Endothelial cell (in vitro differentiated cells): ENCODE measurements around the gene COX7A1. TPM values are rescaled to one million over a fixed set of nuclear protein-coding genes. Genes with fewer than 3 reads are reported as not detected.

Experiments used
- DNase-seq: peaks from one replicate; pipeline ENCODE4 v3.0.0; 2021; ENCODE audit warnings: low spot score
- H3K27ac Mint-ChIP-seq: one replicate; pipeline ENCODE4 v1.8.0; 2021; ENCODE audit warnings: mixed read lengths, inconsistent platforms; ENCODE audit not compliant: unreplicated experiment
- H3K27me3 Mint-ChIP-seq: one replicate; pipeline ENCODE4 v1.8.0; 2021; ENCODE audit warnings: mild to moderate bottlenecking, moderate library complexity, mixed read lengths, inconsistent platforms; ENCODE audit not compliant: unreplicated experiment
- H3K36me3 Mint-ChIP-seq: one replicate; pipeline ENCODE4 v1.8.0; 2021; ENCODE audit warnings: mild to moderate bottlenecking, low read depth, mixed read lengths, inconsistent platforms; ENCODE audit not compliant: unreplicated experiment
- H3K4me1 Mint-ChIP-seq: one replicate; pipeline ENCODE4 v1.8.0; 2021; ENCODE audit warnings: mild to moderate bottlenecking, mixed read lengths, inconsistent platforms; ENCODE audit not compliant: unreplicated experiment
- H3K4me3 Mint-ChIP-seq: one replicate; pipeline ENCODE4 v1.8.0; 2021; ENCODE audit warnings: mild to moderate bottlenecking, mixed read lengths, inconsistent platforms; ENCODE audit not compliant: unreplicated experiment
- H3K9me3 Mint-ChIP-seq: one replicate; pipeline ENCODE4 v1.8.0; 2021; ENCODE audit warnings: mixed read lengths, inconsistent platforms; ENCODE audit not compliant: unreplicated experiment
- CTCF ChIP-seq: fragments of 200-600 bp; sonication (generic); IDR thresholded peaks from one replicate; pipeline ENCODE4 v1.5.0; 2021; ENCODE audit warnings: antibody characterized with exemption; ENCODE audit not compliant: unreplicated experiment
- total RNA-seq: library from RNA; stranded (reverse); fragmentation: NEBNext Ultra II Directional; extraction: Animal tissue kit (Norgen Biotek cat#: 25700); gene quantifications from one replicate; pipeline ENCODE4 v1.2.1, GENCODE V29; 2021; ENCODE audit not compliant: unreplicated experiment

The COX7A1 gene
- total RNA-seq, 1 donor from 2014 or later = 5.2 TPM

GRCh38 chr19:36142496-36142895 is 9.8 kb downstream of the COX7A1 start:
- Mint-ChIP-seq H3K27me3 (peaks cover 14% of the 10 kb centered on the region), H3K4me1 (peaks cover 16% of the 10 kb centered on the region), H3K36me3 (peaks cover 46% of the 10 kb centered on the region), H3K27ac (no peak overlapping the region), H3K4me3 (peak overlapping the region; percentile 82), H3K9me3 (no peaks in the 10 kb centered on the region)
- no peak for DNase-seq
- TF ChIP-seq CTCF = no peak

- Mint-ChIP-seq H3K9me3 (no peaks in the 10 kb centered on the region), H3K4me3 (peak overlapping the region; percentile 99), H3K27me3 (peaks cover 10% of the 10 kb centered on the region), H3K27ac (peak overlapping the region; percentile 87), H3K4me1 (peaks cover 16% of the 10 kb centered on the region), H3K36me3 (peaks cover 44% of the 10 kb centered on the region)
- DNase-seq = no peak
- TF ChIP-seq CTCF = no peak
Observed at GRCh38 chr19:36142046-36142445, 10.2 kb downstream of the COX7A1 start.

GRCh38 chr19:36141039-36141927 is 11.0 kb downstream of the COX7A1 start:
- TF ChIP-seq CTCF = no peak
- peak overlapping the region; percentile 99 for H3K4me3 Mint-ChIP-seq
- H3K27me3 Mint-ChIP-seq = peaks cover 11% of the 10 kb centered on the region
- DNase-seq = peak; percentile 85
- H3K4me1 Mint-ChIP-seq = peaks cover 16% of the 10 kb centered on the region
- H3K36me3 Mint-ChIP-seq = peaks cover 36% of the 10 kb centered on the region
- peak overlapping the region; percentile 87 for H3K27ac Mint-ChIP-seq
- no peaks in the 10 kb centered on the region for H3K9me3 Mint-ChIP-seq

- Mint-ChIP-seq H3K27me3 (peaks cover 15% of the 10 kb centered on the region), H3K36me3 (peaks cover 28% of the 10 kb centered on the region), H3K27ac (peak overlapping the region; percentile 98), H3K9me3 (no peaks in the 10 kb centered on the region), H3K4me3 (peak overlapping the region; percentile 99), H3K4me1 (peaks cover 16% of the 10 kb centered on the region)
- TF ChIP-seq CTCF = no peak
- peak; percentile 39 for DNase-seq
Observed at GRCh38 chr19:36140304-36141038, 11.8 kb downstream of the COX7A1 start.
